HepG2 (cell line): ENCODE measurements around the gene NARS2. TPM values are rescaled to one million over a fixed set of nuclear protein-coding genes. Genes with fewer than 3 reads are reported as not detected.

Experiments
- ARNTL ChIP-seq: sonication (generic); formaldehyde crosslinking; IDR thresholded peaks from 2 replicates; pipeline ENCODE4 v1.4.0; 2020; ENCODE audit warnings: mild to moderate bottlenecking, missing genetic modification reagents
- ASH2L ChIP-seq: fragments of 300-600, 200-600 bp; sonication (generic); IDR thresholded peaks from 2 replicates; pipeline ENCODE4 v1.7.0; 2017; ENCODE audit warnings: low read depth, mild to moderate bottlenecking, moderate library complexity, mixed read lengths, low read length; ENCODE audit not compliant: insufficient read length
- CENPBD1 ChIP-seq: sonication (generic); formaldehyde crosslinking; IDR thresholded peaks from 2 replicates; pipeline ENCODE4 v1.8.0; 2022; ENCODE audit warnings: missing genetic modification reagents, low read depth, mild to moderate bottlenecking, borderline replicate concordance
- FIP1L1 ChIP-seq: fragments of 200-400 bp; formaldehyde crosslinking; IDR thresholded peaks from 2 replicates; pipeline ENCODE4 v1.6.1; 2018; ENCODE audit warnings: low read depth, mild to moderate bottlenecking, low read length, moderate library complexity, borderline replicate concordance; ENCODE audit not compliant: insufficient read depth
- HNF1B ChIP-seq: sonication (generic); formaldehyde crosslinking; IDR thresholded peaks from 2 replicates; pipeline ENCODE4 v1.5.1; 2020; ENCODE audit warnings: mild to moderate bottlenecking, moderate library complexity, missing genetic modification reagents
- HOMEZ ChIP-seq: IDR thresholded peaks from 2 replicates; pipeline ENCODE4 v1.6.1; 2016; ENCODE audit warnings: low read depth
- MAFF ChIP-seq: IDR thresholded peaks from 2 replicates; pipeline ENCODE4 v1.6.1; 2011; ENCODE audit warnings: low read depth, low read length, improper control_type of control experiment
- NCOA2 ChIP-seq: sonication (generic); formaldehyde crosslinking; IDR thresholded peaks from 2 replicates; pipeline ENCODE4 v1.8.0; 2022; ENCODE audit warnings: inconsistent platforms
- NFYC ChIP-seq: IDR thresholded peaks from 2 replicates; pipeline ENCODE4 v1.6.1; 2016; ENCODE audit warnings: missing genetic modification reagents, missing compliant biosample characterization
- NR2F1 ChIP-seq, 2 experiments: fragments of 450-650 bp in 1 of 2; formaldehyde crosslinking in 1 of 2; IDR thresholded peaks; 2 replicates each; pipeline versions ENCODE4 v1.5.0 to v1.6.1; 2016 to 2020; ENCODE audit warnings: mild to moderate bottlenecking in 1 of 2, missing compliant biosample characterization in 1 of 2, missing genetic modification reagents in 1 of 2, moderate library complexity in 1 of 2
- SAP130 ChIP-seq: IDR thresholded peaks from 2 replicates; pipeline ENCODE4 v1.6.1; 2016; ENCODE audit warnings: low read depth
- SPEN ChIP-seq: sonication (generic); formaldehyde crosslinking; IDR thresholded peaks from 2 replicates; pipeline ENCODE4 v1.5.1; 2020; ENCODE audit warnings: low read depth, mild to moderate bottlenecking, missing genetic modification reagents
- SRSF9 ChIP-seq: fragments of 200-400 bp; formaldehyde crosslinking; IDR thresholded peaks from 2 replicates; pipeline ENCODE4 v1.6.1; 2018; ENCODE audit warnings: borderline replicate concordance, mild to moderate bottlenecking, low read depth, low read length; ENCODE audit not compliant: insufficient read depth, poor library complexity, severe bottlenecking
- THAP11 ChIP-seq: IDR thresholded peaks from 2 replicates; pipeline ENCODE4 v1.6.1; 2016; ENCODE audit warnings: missing biosample characterization, missing genetic modification reagents
- TMF1 ChIP-seq: sonication (generic); formaldehyde crosslinking; IDR thresholded peaks from 2 replicates; pipeline ENCODE4 v1.8.1; 2022; ENCODE audit warnings: low read depth, missing genetic modification reagents
- ZBTB43 ChIP-seq: sonication (generic); formaldehyde crosslinking; conservative IDR thresholded peaks from 2 replicates; pipeline ENCODE4 v1.4.0; 2020; ENCODE audit warnings: missing genetic modification reagents
- ZFP62 ChIP-seq: sonication (generic); formaldehyde crosslinking; IDR thresholded peaks from 2 replicates; pipeline ENCODE4 v1.4.0; 2020; ENCODE audit warnings: missing genetic modification reagents
- ZFP82 ChIP-seq: sonication (generic); formaldehyde crosslinking; IDR thresholded peaks from 2 replicates; pipeline ENCODE4 v1.5.1; 2020; ENCODE audit warnings: mild to moderate bottlenecking, missing genetic modification reagents, borderline replicate concordance
- ZFY ChIP-seq: sonication (generic); formaldehyde crosslinking; IDR thresholded peaks from 2 replicates; pipeline ENCODE4 v1.4.0; 2020; ENCODE audit warnings: missing genetic modification reagents
- ZNF317 ChIP-seq: sonication (generic); formaldehyde crosslinking; IDR thresholded peaks from 2 replicates; pipeline ENCODE4 v1.5.0; 2020; ENCODE audit warnings: mild to moderate bottlenecking, missing genetic modification reagents
- ZNF382 ChIP-seq: sonication (generic); formaldehyde crosslinking; IDR thresholded peaks from 2 replicates; pipeline ENCODE4 v1.5.0; 2020; ENCODE audit warnings: missing genetic modification reagents, mild to moderate bottlenecking, borderline replicate concordance
- ZNF430 ChIP-seq: sonication (generic); formaldehyde crosslinking; IDR thresholded peaks from 2 replicates; pipeline ENCODE4 v1.9.0; 2021; ENCODE audit warnings: mild to moderate bottlenecking, missing genetic modification reagents
- ZNF558 ChIP-seq: sonication (generic); formaldehyde crosslinking; IDR thresholded peaks from 2 replicates; pipeline ENCODE4 v1.9.0; 2022; ENCODE audit warnings: mild to moderate bottlenecking, missing genetic modification reagents, borderline replicate concordance
- ZNF713 ChIP-seq: sonication (generic); formaldehyde crosslinking; IDR thresholded peaks from 2 replicates; pipeline ENCODE4 v1.4.0; 2020; ENCODE audit warnings: mild to moderate bottlenecking, missing genetic modification reagents
- ZNF740 ChIP-seq: sonication (generic); formaldehyde crosslinking; IDR thresholded peaks from 2 replicates; pipeline ENCODE4 v1.4.0; 2020; ENCODE audit warnings: missing genetic modification reagents
- ZSCAN31 ChIP-seq: sonication (generic); formaldehyde crosslinking; IDR thresholded peaks from 2 replicates; pipeline ENCODE4 v1.5.0; 2020; ENCODE audit warnings: low read depth, mild to moderate bottlenecking, missing genetic modification reagents
- polyA plus RNA-seq, 8 experiments: library from polyadenylated mRNA; depleted of rRNA in 3 of 8; stranded (reverse) in 7 of 8; unstranded in 1 of 8; fragments of >200 nt; fragmentation: Illumina TruSeq in 4 of 8; extraction: Trizol in 4 of 8; gene quantifications; 2 replicates each; pipeline versions ENCODE4 v1.2.1 to v1.2.3, GENCODE V29; 2011 to 2016; ENCODE audit warnings: low read depth in 4 of 8, missing spikeins in 1 of 8, mixed read lengths in 1 of 8; ENCODE audit not compliant: insufficient read depth in 1 of 8
- total RNA-seq, 5 experiments: library from RNA; depleted of rRNA; stranded (reverse); fragments of >200 nt; fragmentation: Illumina TruSeq; extraction: Trizol; gene quantifications; 2 replicates each; pipeline ENCODE4 v1.2.3, GENCODE V29; 2016; ENCODE audit warnings: low read depth in 1 of 5

The NARS2 gene
- total and polyA plus RNA-seq, 2 of the 13 experiments (the other 11 are each of a cell fraction or from before 2014, with no cell fraction given) = 45.9 to 65.0 TPM

GRCh38 chr11:78613378-78613813 lies 38.7 kb upstream of the NARS2 start (continued):
- TF ChIP-seq SPEN (0 out of 2 replicates have a peak, but pooled peaks have one; percentile 44), HNF1B (CRISPR knock-in tag) (peak; percentile 82), ZNF558 (CRISPR knock-in tag) (no peak), ZSCAN31 (peak; percentile 63; the same call in 1 of the 2 replicates), MAFF (0 out of 2 replicates have a peak, but pooled peaks have one; percentile 5), CENPBD1 (CRISPR knock-in tag) (no peak), NR2F1 (CRISPR knock-in tag; IDR thresholded peaks at IDR 0.05) (no peak), SAP130 (CRISPR knock-in tag) (peak; percentile 78), ZBTB43 (0 out of 2 replicates have a peak, but pooled peaks have one; percentile 51), TMF1 (no peak), HOMEZ (CRISPR knock-in tag) (peak; percentile 76), ZNF740 (CRISPR knock-in tag) (no peak), ZFP62 (CRISPR knock-in tag) (no peak), ZNF430 (CRISPR knock-in tag) (0 out of 2 replicates have a peak, but pooled peaks have one; percentile 16), THAP11 (CRISPR knock-in tag) (0 out of 2 replicates have a peak, but pooled peaks have one; percentile 31), SRSF9 (no peak), ARNTL (CRISPR knock-in tag) (peak; percentile 88), FIP1L1 (no peak), ZFY (CRISPR knock-in tag) (no peak), ZFP82 (CRISPR knock-in tag) (no peak), ZNF713 (CRISPR knock-in tag) (no peak), ZNF382 (CRISPR knock-in tag) (no peak), ZNF317 (CRISPR knock-in tag) (peak; percentile 83), NCOA2 (CRISPR knock-in tag) (peak; percentile 87; the same call in 1 of the 2 replicates), ASH2L (peak; percentile 51), NFYC (CRISPR knock-in tag) (no peak)
